Subcutaneous adipose tissue (tissue), 4 donors: ENCODE results near the gene ADGRL3. TPM values are rescaled to one million over a fixed set of nuclear protein-coding genes. Genes with fewer than 3 reads are reported as not detected.

Experiments used
- CTCF ChIP-seq: fragments of 450-650 bp; IDR thresholded peaks from one replicate; pipeline ENCODE4 v1.5.1; 2016; ENCODE audit warnings: low read depth, mild to moderate bottlenecking, control low read depth, antibody characterized with exemption, moderate library complexity
- total RNA-seq, 4 donors: library from RNA; depleted of rRNA; stranded (reverse); fragments of >200 nt; gene quantifications; one replicate each; pipeline ENCODE4 v1.1.0, GENCODE V29; 2016

The ADGRL3 gene
- total RNA-seq, 4 donors from 2014 or later = 6.3 to 12.2 (median 9.2) TPM

GRCh38 chr4:61661960-61662359 is 461.8 kb downstream of the ADGRL3 start:
- TF ChIP-seq CTCF = no peak

GRCh38 chr4:61662362-61662761 is 462.2 kb downstream of the ADGRL3 start:
- TF ChIP-seq CTCF = no peak

GRCh38 chr4:61663310-61663709 is 463.2 kb downstream of the ADGRL3 start:
- TF ChIP-seq CTCF = no peak

- TF ChIP-seq CTCF = no peak
Measured at GRCh38 chr4:61665649-61666048, 465.5 kb downstream of the ADGRL3 start.

- no peak for TF ChIP-seq CTCF
Measured at GRCh38 chr4:61666244-61666643, 466.1 kb downstream of the ADGRL3 start.

GRCh38 chr4:61671599-61671998 is 471.5 kb downstream of the ADGRL3 start:
- no peak for TF ChIP-seq CTCF

GRCh38 chr4:61675464-61675863 is 475.3 kb downstream of the ADGRL3 start:
- TF ChIP-seq CTCF = no peak
